Measurements from ENCODE around the gene CAMK2D. TPM values are rescaled to one million over a fixed set of nuclear protein-coding genes. Genes with fewer than 3 reads are reported as not detected.

The CAMK2D gene
- total RNA-seq, 1 donor from 2014 or later: 50.3 TPM

GRCh38 chr4:113607998-113608397 lies 153.5 kb downstream of the CAMK2D start:
- Histone ChIP-seq H3K4me1 (peaks cover 8% of the 10 kb centered on the region), H3K36me3 (peaks cover 0 to 6% of the 10 kb centered on the region in 2 donors), H3K27me3 (no peaks in the 10 kb centered on the region), H3K4me3 (no peak overlapping the region), H3K9me3 (no peaks in the 10 kb centered on the region), H3K27ac (no peak overlapping the region)
- TF ChIP-seq POLR2A (IDR thresholded peaks at IDR 0.05) (no peak), CTCF (IDR thresholded peaks at IDR 0.05) (no peak), POLR2AphosphoS5 (IDR thresholded peaks at IDR 0.05; ENCODE audit: insufficient read depth in 1 of 2, low read depth in 1 of 2) (no peak)
- no peak for DNase-seq (ENCODE audit: extremely low spot score in 2 of 2)
- intact Hi-C loops (cut with DNase I): no loop called here

- intact Hi-C loops (cut with DNase I): no loop called here
- TF ChIP-seq CTCF (IDR thresholded peaks at IDR 0.05) (no peak), POLR2AphosphoS5 (IDR thresholded peaks at IDR 0.05; ENCODE audit: insufficient read depth in 1 of 2, low read depth in 1 of 2) (no peak), POLR2A (IDR thresholded peaks at IDR 0.05) (no peak)
- no peak overlapping the region for H3K4me3 ChIP-seq
- H3K4me1 ChIP-seq: no peaks in the 10 kb centered on the region
- H3K36me3 ChIP-seq: peaks cover 0 to 6% of the 10 kb centered on the region in 2 donors
- no peak for DNase-seq (ENCODE audit: extremely low spot score in 2 of 2)
- H3K9me3 ChIP-seq: no peaks in the 10 kb centered on the region
- H3K27ac ChIP-seq: no peak overlapping the region
- no peaks in the 10 kb centered on the region for H3K27me3 ChIP-seq
Observed at GRCh38 chr4:113607147-113607720, 154.3 kb downstream of the CAMK2D start.

DNA sequence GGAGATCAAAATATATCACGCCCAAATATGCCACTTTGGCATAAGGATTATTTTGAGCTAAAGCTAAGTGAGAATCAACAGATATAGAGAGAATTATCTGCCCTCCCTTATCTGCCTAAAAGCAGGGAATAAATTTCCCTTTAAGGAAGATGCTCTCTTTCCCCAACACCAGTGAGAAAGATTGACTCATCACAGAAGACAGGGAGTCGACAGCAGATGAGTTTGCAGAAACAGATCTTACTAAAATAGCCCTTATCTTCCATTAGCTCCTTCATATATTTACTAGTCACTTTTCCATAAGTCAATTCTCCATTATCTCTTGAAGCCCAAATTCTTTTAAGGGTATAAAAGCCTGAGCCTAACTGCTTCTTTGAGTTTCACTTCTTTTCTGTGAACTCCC lies 156.6 kb downstream of the CAMK2D start:
- no peak for DNase-seq (ENCODE audit: extremely low spot score in 2 of 2)
- Histone ChIP-seq H3K4me3 (no peak overlapping the region), H3K4me1 (no peaks in the 10 kb centered on the region), H3K9me3 (no peaks in the 10 kb centered on the region), H3K36me3 (peaks cover 0 to 6% of the 10 kb centered on the region in 2 donors), H3K27me3 (no peaks in the 10 kb centered on the region), H3K27ac (no peak overlapping the region)
- intact Hi-C loops (cut with DNase I): no loop called here
- TF ChIP-seq POLR2AphosphoS5 (IDR thresholded peaks at IDR 0.05; ENCODE audit: insufficient read depth in 1 of 2, low read depth in 1 of 2) (no peak), POLR2A (IDR thresholded peaks at IDR 0.05) (no peak), CTCF (IDR thresholded peaks at IDR 0.05) (no peak)

- intact Hi-C loops (cut with DNase I): no loop called here
- H3K36me3 ChIP-seq: peaks cover 0 to 6% of the 10 kb centered on the region in 2 donors
- H3K4me1 ChIP-seq: no peaks in the 10 kb centered on the region
- TF ChIP-seq CTCF (IDR thresholded peaks at IDR 0.05): no peak
- DNase-seq (ENCODE audit: extremely low spot score in 2 of 2): no peak
- H3K9me3 ChIP-seq: no peaks in the 10 kb centered on the region
- H3K4me3 ChIP-seq: no peak overlapping the region
- no peaks in the 10 kb centered on the region for H3K27me3 ChIP-seq
- no peak overlapping the region for H3K27ac ChIP-seq
Observed at GRCh38 chr4:113603911-113604310, 157.6 kb downstream of the CAMK2D start.

DNA sequence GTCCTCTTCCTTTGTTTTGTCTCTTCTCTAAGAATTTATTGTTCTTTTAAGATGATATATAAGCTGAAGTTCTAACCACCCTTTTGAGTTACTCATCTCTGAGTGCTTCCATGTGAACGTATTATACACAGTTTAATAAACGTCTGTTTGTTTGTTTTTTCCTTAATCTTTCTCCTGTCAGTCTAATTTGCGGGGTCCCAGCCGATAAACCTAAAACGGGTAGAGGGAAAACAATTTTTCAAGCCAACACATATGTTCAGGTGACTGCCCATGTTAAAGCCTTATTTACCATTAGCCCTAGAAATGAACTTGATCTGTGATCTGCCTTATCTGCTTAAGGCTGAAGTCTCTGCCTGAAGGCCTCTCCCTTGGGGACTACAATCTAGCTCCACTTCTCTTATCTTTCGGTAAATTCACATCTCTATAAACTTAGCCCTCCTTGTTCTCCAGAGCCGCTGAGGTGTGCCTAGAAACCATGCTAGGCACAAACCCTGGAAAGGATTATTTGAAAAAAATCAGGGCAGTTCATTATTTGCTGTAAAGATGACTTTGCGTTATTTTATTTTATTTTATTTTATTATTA lies 158.8 kb downstream of the CAMK2D start:
- no peak for DNase-seq (ENCODE audit: extremely low spot score in 2 of 2)
- TF ChIP-seq POLR2AphosphoS5 (IDR thresholded peaks at IDR 0.05; ENCODE audit: insufficient read depth in 1 of 2, low read depth in 1 of 2): no peak
- no peak for TF ChIP-seq POLR2A (IDR thresholded peaks at IDR 0.05)
- TF ChIP-seq CTCF (IDR thresholded peaks at IDR 0.05): no peak
- Histone ChIP-seq H3K36me3 (peaks cover 0 to 3% of the 10 kb centered on the region in 2 donors), H3K4me3 (no peak overlapping the region), H3K27me3 (no peaks in the 10 kb centered on the region), H3K4me1 (no peaks in the 10 kb centered on the region), H3K9me3 (no peaks in the 10 kb centered on the region), H3K27ac (no peak overlapping the region)
- intact Hi-C loops (cut with DNase I): no loop called here
